Measurements from ENCODE around the gene CMTR1.

- no peak for TF ChIP-seq ZNF274 (IDR thresholded peaks at IDR 0.05; ENCODE audit: low read depth, low read length)
- no peak for TF ChIP-seq SUZ12 (IDR thresholded peaks at IDR 0.05; ENCODE audit: extremely low read depth, insufficient read depth, insufficient read length)
- TF ChIP-seq YY1 (IDR thresholded peaks at IDR 0.05; ENCODE audit: insufficient read depth, insufficient read length) = no peak
Observed at GRCh38 chr6:37467718-37468117, 34.7 kb downstream of the CMTR1 start.

Measured in NT2/D1 (cell line).